GM12878 (cell line): ENCODE data around the gene AKAP13. TPM values are rescaled to one million over a fixed set of nuclear protein-coding genes. Genes with fewer than 3 reads are reported as not detected.

ENCODE experiments used
- ATAC-seq: fragments of 200-7000 bp; cut with Tn5 transposase; 3 replicates; pipeline ENCODE4 v1.9.1; 2020; ENCODE audit warnings: mild to moderate bottlenecking, moderate library complexity
- BruUV-seq: library from RNA; stranded (reverse); fragments of 400-500 nt; replicated peaks from 2 replicates; lab custom pipeline; 2021; lab: Mats Ljungman, UMichigan
- CTCF ChIA-PET: fragments of 300-600 bp; sonication (Branson Sonifier 250); formaldehyde crosslinking; extraction: SDS; loops from one replicate; lab custom pipeline; 2021; ENCODE audit warnings: inconsistent platforms; lab: Yijun Ruan, JAX
- POLR2A ChIA-PET: fragments of 350-600 bp; formaldehyde crosslinking; extraction: SDS; loops from one replicate; lab custom pipeline; 2021; ENCODE audit warnings: inconsistent platforms; lab: Charles Lee
- RAD21 ChIA-PET: fragments of 300-600 bp; sonication (Branson Sonifier 250); formaldehyde crosslinking; loops from one replicate; lab custom pipeline; 2023; ENCODE audit warnings: antibody characterized with exemption; ENCODE audit not compliant: unreplicated experiment; lab: Charles Lee
- SMC1A ChIA-PET: fragments of 300-600 bp; sonication (Branson Sonifier 250); formaldehyde crosslinking; loops from one replicate; lab custom pipeline; 2023; ENCODE audit not compliant: unreplicated experiment, uncharacterized antibody; lab: Charles Lee
- DNase-seq: peaks from one replicate; pipeline ENCODE4 v3.0.0-alpha.2; 2011; ENCODE audit warnings: low read depth, low spot score
- FAIRE-seq: peaks from 3 replicates; lab custom pipeline; 2011; peaks lifted over from hg19 to GRCh38; lab: Jason Lieb, UNC
- H2AFZ ChIP-seq: 2 replicates; pipeline ENCODE4 v1.6.0; 2011; ENCODE audit warnings: low read depth, low read length, control low read depth; ENCODE audit not compliant: control insufficient read depth
- H3K27ac ChIP-seq: 2 replicates; pipeline ENCODE4 v1.5.1; 2011; ENCODE audit warnings: control low read depth; ENCODE audit not compliant: control insufficient read depth, insufficient read depth
- H3K27me3 ChIP-seq, 2 experiments: replicated peaks in 1 of 2; 2 replicates each; pipeline versions ENCODE4 v1.6.0 to v1.6.1; 2011; ENCODE audit warnings: low read length in 1 of 2; ENCODE audit not compliant: control insufficient read depth in 2 of 2, insufficient read depth in 2 of 2
- H3K36me3 ChIP-seq, 2 experiments: 2 replicates each; pipeline ENCODE4 v1.5.1; 2011; ENCODE audit warnings: low read length in 1 of 2; ENCODE audit not compliant: control insufficient read depth in 2 of 2, insufficient read depth in 2 of 2
- H3K4me1 ChIP-seq: 2 replicates; pipeline ENCODE4 v1.6.1; 2011; ENCODE audit warnings: mild to moderate bottlenecking, low read length, moderate library complexity, mixed read lengths; ENCODE audit not compliant: control insufficient read depth, insufficient read depth
- H3K4me2 ChIP-seq: 2 replicates; pipeline ENCODE4 v1.6.0; 2011; ENCODE audit warnings: control low read depth; ENCODE audit not compliant: control insufficient read depth, insufficient read depth
- H3K4me3 ChIP-seq: fragments of 200-600 bp; sonication (generic); 2 replicates; pipeline ENCODE4 v1.5.1; 2016
- H3K79me2 ChIP-seq: 2 replicates; pipeline ENCODE4 v1.6.0; 2011; ENCODE audit warnings: low read length; ENCODE audit not compliant: control insufficient read depth, insufficient read depth
- H3K9ac ChIP-seq: 2 replicates; pipeline ENCODE4 v1.8.0; 2011; ENCODE audit warnings: low read length, control low read depth, mixed read lengths; ENCODE audit not compliant: control insufficient read depth, insufficient read depth
- H3K9me3 ChIP-seq: replicated peaks from 3 replicates; pipeline ENCODE4 v1.5.1; 2011; ENCODE audit warnings: mild to moderate bottlenecking, low read length; ENCODE audit not compliant: control insufficient read depth, insufficient read depth
- H4K20me1 ChIP-seq: 2 replicates; pipeline ENCODE4 v1.6.0; 2011; ENCODE audit not compliant: control insufficient read depth, insufficient read depth
- ASH2L ChIP-seq: fragments of 300-600, 200-600 bp; sonication (generic); IDR thresholded peaks from 2 replicates; pipeline ENCODE4 v1.6.1; 2017; ENCODE audit warnings: low read depth, mild to moderate bottlenecking, borderline replicate concordance
- EP300 ChIP-seq, 2 experiments: fragments of 150-350 bp in 1 of 2; IDR thresholded peaks; 2 replicates each; pipeline ENCODE4 v1.6.1; 2011 to 2012; ENCODE audit warnings: low read depth in 2 of 2, low read length in 2 of 2, borderline replicate concordance in 1 of 2, improper control_type of control experiment in 1 of 2, inconsistent platforms in 1 of 2; ENCODE audit not compliant: control insufficient read depth in 1 of 2
- ESRRA ChIP-seq: IDR thresholded peaks from 2 replicates; pipeline ENCODE4 v1.6.1; 2012; ENCODE audit warnings: mild to moderate bottlenecking, low read length, improper control_type of control experiment
- FOXK2 ChIP-seq: fragments of 450-650 bp; IDR thresholded peaks from 2 replicates; pipeline ENCODE4 v1.6.1; 2017; ENCODE audit warnings: mild to moderate bottlenecking, moderate library complexity
- FOXM1 ChIP-seq: IDR thresholded peaks from 2 replicates; pipeline ENCODE4 v1.6.1; 2012; ENCODE audit warnings: low read depth, mild to moderate bottlenecking, inconsistent platforms, low read length, moderate library complexity
- HDAC6 ChIP-seq: fragments of 200-600 bp; sonication (generic); IDR thresholded peaks from one replicate; pipeline ENCODE4 v1.8.0; 2017; ENCODE audit warnings: antibody characterized with exemption; ENCODE audit not compliant: unreplicated experiment
- NR2C2 ChIP-seq: IDR thresholded peaks from 2 replicates; pipeline ENCODE4 v1.6.1; 2011; ENCODE audit warnings: borderline replicate concordance, low read depth; ENCODE audit not compliant: control insufficient read depth, insufficient read length
- PAX8 ChIP-seq: fragments of 450-650 bp; IDR thresholded peaks from 2 replicates; pipeline ENCODE4 v1.6.1; 2017; ENCODE audit warnings: mild to moderate bottlenecking, moderate library complexity
- POLR2A ChIP-seq: IDR thresholded peaks from 2 replicates; pipeline ENCODE4 v1.6.1; 2011; ENCODE audit warnings: low read depth, mild to moderate bottlenecking, low read length
- POU2F2 ChIP-seq: IDR thresholded peaks from 3 replicates; pipeline ENCODE4 v1.6.1; 2011; ENCODE audit warnings: low read depth, mild to moderate bottlenecking, low read length, borderline replicate concordance
- RAD21 ChIP-seq: IDR thresholded peaks from 2 replicates; pipeline ENCODE4 v1.6.1; 2011; ENCODE audit warnings: mild to moderate bottlenecking, low read depth, low read length, moderate library complexity; ENCODE audit not compliant: insufficient read depth
- SREBF1 ChIP-seq: IDR thresholded peaks from 2 replicates; pipeline ENCODE4 v1.6.1; 2012; ENCODE audit warnings: mild to moderate bottlenecking, low read length
- SUZ12 ChIP-seq: fragments of 200-600 bp; sonication (generic); IDR thresholded peaks from one replicate; pipeline ENCODE4 v1.6.1; 2018; ENCODE audit warnings: antibody characterized with exemption, mild to moderate bottlenecking; ENCODE audit not compliant: unreplicated experiment
- WGBS: methylation state at CpG from one replicate; pipeline ENCODE4 v1.1.6; 2016; ENCODE audit warnings: low lambda C conversion rate; ENCODE audit not compliant: insufficient replicate concordance, insufficient coverage; ENCODE audit errors: missing lambda C conversion rate; 5-methylcytosine and 5-hydroxymethylcytosine counted together
- in situ Hi-C: fragments of 300-500 bp; cut with MboI; formaldehyde crosslinking; loops from 9 replicates; pipeline ENCODE4 v1.14.3; 2018; ENCODE audit warnings: mixed read lengths
- intact Hi-C: fragments of 100-400 bp; cut with micrococcal nuclease; formaldehyde crosslinking; loops from one replicate; pipeline ENCODE4 v1.14.2; 2022; ENCODE audit not compliant: unreplicated experiment
- polyA plus RNA-seq, 11 experiments: library from polyadenylated mRNA; depleted of rRNA in 4 of 11; unstranded in 6 of 11; stranded (reverse) in 5 of 11; fragments of >200 nt; fragmentation: Nextera tagmentation in 4 of 11; fragmentation: Illumina TruSeq in 1 of 11; extraction: Ambion mirVana in 4 of 11; extraction: Trizol in 1 of 11; gene quantifications; 1 replicate in 1 of 11; 2 replicates in 10 of 11; pipeline versions ENCODE4 v1.2.1 to v1.2.3, GENCODE V29; 2011 to 2016; ENCODE audit warnings: inconsistent platforms in 2 of 11, missing spikeins in 2 of 11, low read depth in 1 of 11
- total RNA-seq, 4 experiments: library from RNA; depleted of rRNA in 3 of 4; stranded (reverse); fragments of >200 nt in 3 of 4; fragmentation: Illumina TruSeq in 1 of 4; extraction: Trizol in 1 of 4; gene quantifications; 2 replicates each; pipeline versions ENCODE4 v1.2.1 to v1.2.3, GENCODE V29; 2013 to 2021
- TF ChIP-seq, protein P1 (sequence below): fragments of 450-650 bp; conservative IDR thresholded peaks from 2 replicates; pipeline ENCODE4 v1.6.1; 2017; ENCODE audit warnings: mild to moderate bottlenecking, moderate library complexity
- TF ChIP-seq, protein P2 (sequence below): IDR thresholded peaks from 2 replicates; pipeline ENCODE4 v1.6.1; 2011; ENCODE audit warnings: borderline replicate concordance, low read depth, mild to moderate bottlenecking, moderate library complexity, mixed read lengths, low read length; ENCODE audit not compliant: insufficient read depth; ENCODE audit errors: extremely low read length
- TF ChIP-seq, protein P3 (sequence below): IDR thresholded peaks from 2 replicates; pipeline ENCODE4 v1.6.1; 2012; ENCODE audit warnings: low read depth, low read length, improper control_type of control experiment

The AKAP13 gene
- total and polyA plus RNA-seq, 10 of the 15 experiments (the other 5 are each of a cell fraction or from before 2014, with no cell fraction given) = 14.4 to 74.9 (median 55.1) TPM

DNA sequence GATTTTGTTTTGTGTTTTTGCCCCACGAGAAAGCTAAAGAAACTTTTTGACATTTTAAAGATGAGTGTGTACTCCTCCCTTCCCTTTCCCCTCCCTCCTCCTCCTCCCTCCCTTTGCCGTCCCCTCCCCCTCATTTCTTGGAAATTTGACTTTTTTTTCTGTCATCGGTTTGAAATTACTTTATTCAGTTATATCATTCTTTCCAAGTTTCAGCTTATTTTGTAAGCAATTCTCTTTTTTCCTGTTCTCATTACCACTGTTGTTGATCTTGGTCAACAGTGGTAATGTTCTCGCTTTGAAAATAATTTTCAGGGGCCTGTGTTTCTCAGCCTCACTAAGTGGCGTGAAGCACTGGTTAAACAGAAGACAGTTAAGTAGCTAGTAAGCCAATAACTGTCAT, 178.4 kb downstream of the AKAP13 start (continued):
- TF ChIP-seq HDAC6 (no peak), FOXM1 (no peak), SREBF1 (no peak), EP300 (IDR thresholded peaks at IDR 0.05; ENCODE audit: borderline replicate concordance in 1 of 2, control insufficient read depth in 1 of 2, low read depth in 2 of 2, low read length in 2 of 2) (no peak), ASH2L (no peak)
- TF ChIP-seq, protein P1, sequence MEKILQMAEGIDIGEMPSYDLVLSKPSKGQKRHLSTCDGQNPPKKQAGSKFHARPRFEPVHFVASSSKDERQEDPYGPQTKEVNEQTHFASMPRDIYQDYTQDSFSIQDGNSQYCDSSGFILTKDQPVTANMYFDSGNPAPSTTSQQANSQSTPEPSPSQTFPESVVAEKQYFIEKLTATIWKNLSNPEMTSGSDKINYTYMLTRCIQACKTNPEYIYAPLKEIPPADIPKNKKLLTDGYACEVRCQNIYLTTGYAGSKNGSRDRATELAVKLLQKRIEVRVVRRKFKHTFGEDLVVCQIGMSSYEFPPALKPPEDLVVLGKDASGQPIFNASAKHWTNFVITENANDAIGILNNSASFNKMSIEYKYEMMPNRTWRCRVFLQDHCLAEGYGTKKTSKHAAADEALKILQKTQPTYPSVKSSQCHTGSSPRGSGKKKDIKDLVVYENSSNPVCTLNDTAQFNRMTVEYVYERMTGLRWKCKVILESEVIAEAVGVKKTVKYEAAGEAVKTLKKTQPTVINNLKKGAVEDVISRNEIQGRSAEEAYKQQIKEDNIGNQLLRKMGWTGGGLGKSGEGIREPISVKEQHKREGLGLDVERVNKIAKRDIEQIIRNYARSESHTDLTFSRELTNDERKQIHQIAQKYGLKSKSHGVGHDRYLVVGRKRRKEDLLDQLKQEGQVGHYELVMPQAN = no peak
- TF ChIP-seq, protein P2, sequence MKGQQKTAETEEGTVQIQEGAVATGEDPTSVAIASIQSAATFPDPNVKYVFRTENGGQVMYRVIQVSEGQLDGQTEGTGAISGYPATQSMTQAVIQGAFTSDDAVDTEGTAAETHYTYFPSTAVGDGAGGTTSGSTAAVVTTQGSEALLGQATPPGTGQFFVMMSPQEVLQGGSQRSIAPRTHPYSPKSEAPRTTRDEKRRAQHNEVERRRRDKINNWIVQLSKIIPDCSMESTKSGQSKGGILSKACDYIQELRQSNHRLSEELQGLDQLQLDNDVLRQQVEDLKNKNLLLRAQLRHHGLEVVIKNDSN = no peak
- TF ChIP-seq, all 136 proteins: peak for 0

DNA sequence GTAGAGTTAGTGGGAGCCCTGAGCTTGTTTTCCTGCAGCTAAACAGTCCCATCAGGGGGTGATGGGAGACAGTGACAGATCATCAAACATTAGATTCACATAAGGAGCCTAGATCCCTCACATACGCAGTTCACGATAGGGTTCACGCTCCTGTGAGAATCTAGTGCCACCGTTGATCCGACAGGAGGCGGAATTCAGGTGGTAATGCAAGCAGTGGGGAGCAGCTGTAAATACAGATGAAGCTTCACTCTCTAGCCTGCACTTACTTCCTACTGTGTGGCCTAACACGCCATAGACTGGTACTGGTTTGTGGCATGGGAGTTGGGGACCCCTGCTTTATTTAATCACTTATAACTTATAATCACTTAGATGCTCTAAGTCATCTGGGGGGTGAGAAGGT, 179.1 kb downstream of the AKAP13 start:
- POLR2A ChIA-PET = interaction anchor here (0.6 kb wide), 1 partner anchor 32 kb away, joined by 7 read pairs; no protein-coding TSS in a partner anchor
- Histone ChIP-seq H3K9ac (no peak overlapping the region), H3K79me2 (no peaks in the 10 kb centered on the region), H3K4me3 (no peak overlapping the region), H3K4me2 (no peak overlapping the region), H3K27me3 (no peaks in the 10 kb centered on the region), H4K20me1 (peaks cover 6% of the 10 kb centered on the region; the same call in 1 of the 2 replicates), H3K36me3 (peaks cover 0 to 8% of the 10 kb centered on the region in 2 experiments; a peak in 2 of 4 replicates), H2AFZ (no peak overlapping the region), H3K9me3 (no peaks in the 10 kb centered on the region), H3K27ac (no peak overlapping the region), H3K4me1 (peaks cover 22% of the 10 kb centered on the region)
- RAD21 ChIA-PET = interaction anchor here (1.3 kb wide), 1 partner anchor 21 kb away, joined by 3 read pairs; no protein-coding TSS in a partner anchor
- CTCF ChIA-PET = interaction anchor here (1.7 to 2.4 kb wide), 2 partner anchors 12 to 73 kb away, joined by 3 to 7 read pairs; no protein-coding TSS in a partner anchor
- DNase-seq (no peak), FAIRE-seq (no peak), ATAC-seq (no peak)
- SMC1A ChIA-PET = interaction anchor here (0.6 to 1.0 kb wide), 3 partner anchors 10 to 798 kb away, joined by 3 read pairs; no protein-coding TSS in a partner anchor
- intact Hi-C loops = no loop called here
- in situ Hi-C loops = no loop called here
- TF ChIP-seq SUZ12 (no peak), POU2F2 (no peak), RAD21 (no peak), FOXK2 (no peak), NR2C2 (no peak), POLR2A (no peak), PAX8 (no peak), ESRRA (no peak)
- TF ChIP-seq, protein P3, sequence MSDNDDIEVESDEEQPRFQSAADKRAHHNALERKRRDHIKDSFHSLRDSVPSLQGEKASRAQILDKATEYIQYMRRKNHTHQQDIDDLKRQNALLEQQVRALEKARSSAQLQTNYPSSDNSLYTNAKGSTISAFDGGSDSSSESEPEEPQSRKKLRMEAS = no peak
- no TSS peak for BruUV-seq
- 100% methylated on average over 7 of the region's 7 CpGs for WGBS
